Activated T-cell treated with anti-CD3 and anti-CD28 coated beads for 48 hours (primary cell): ENCODE measurements around the gene PAPSS2.
"Not testable (repeated sequence)": the region's sequence is repeated elsewhere in the genome, so short reads cannot be mapped to it uniquely, and the experiment has no call there.

Experiments used
- DNase-seq: peaks from one replicate; pipeline ENCODE4 v3.0.0-alpha.2; 2020; ENCODE audit warnings: low read depth

PAPSS2 gene

DNA sequence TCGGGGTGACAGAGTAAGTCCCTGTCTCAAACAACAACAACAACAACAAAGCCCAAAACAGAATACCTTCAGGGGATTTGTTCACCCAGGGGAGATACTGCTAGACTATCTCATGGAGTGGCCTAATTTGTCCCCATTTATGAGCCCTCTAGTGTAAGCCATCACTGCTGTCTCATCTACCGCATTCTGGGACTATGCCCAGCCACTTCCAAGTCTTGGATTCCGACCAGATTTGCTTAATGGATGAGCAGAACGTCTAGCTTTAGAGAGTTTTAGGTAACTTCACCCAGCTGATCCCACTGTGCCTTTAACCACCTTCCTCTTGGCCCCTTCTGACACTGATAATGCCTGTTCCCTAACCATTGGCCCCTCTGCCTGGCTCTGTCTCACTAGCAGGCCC, 47.1 kb downstream of the PAPSS2 start:
- DNase-seq = no peak

DNA sequence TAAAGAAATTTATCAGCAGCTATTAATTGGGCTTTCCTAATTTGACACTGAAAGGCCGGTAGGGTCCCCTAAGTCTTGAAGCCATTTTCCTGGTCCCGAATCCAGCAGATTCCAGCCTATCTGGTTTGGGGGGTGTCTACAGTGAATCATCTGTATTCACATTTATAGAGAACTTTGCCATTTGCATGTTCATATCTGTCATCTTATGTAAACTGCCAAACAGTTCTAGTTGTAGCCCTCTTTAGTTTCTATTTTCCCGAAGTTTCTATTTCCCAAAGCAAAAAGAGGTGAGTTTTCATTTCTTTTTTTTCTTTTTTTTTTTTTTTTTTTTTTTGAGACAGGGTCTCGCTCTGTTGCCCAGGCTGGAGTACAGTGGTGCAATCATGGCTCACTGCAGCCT, 47.6 kb downstream of the PAPSS2 start:
- DNase-seq = no peak

GRCh38 chr10:87712913-87713616, 53.4 kb downstream of the PAPSS2 start:
- no peak for DNase-seq

- no peak for DNase-seq
These were observed 54.0 kb downstream of the PAPSS2 start for GRCh38 chr10:87713707-87714106.

GRCh38 chr10:87715552-87716347, 56.1 kb downstream of the PAPSS2 start:
- DNase-seq = no peak

GRCh38 chr10:87716348-87716670, 56.6 kb downstream of the PAPSS2 start:
- no peak for DNase-seq

DNA sequence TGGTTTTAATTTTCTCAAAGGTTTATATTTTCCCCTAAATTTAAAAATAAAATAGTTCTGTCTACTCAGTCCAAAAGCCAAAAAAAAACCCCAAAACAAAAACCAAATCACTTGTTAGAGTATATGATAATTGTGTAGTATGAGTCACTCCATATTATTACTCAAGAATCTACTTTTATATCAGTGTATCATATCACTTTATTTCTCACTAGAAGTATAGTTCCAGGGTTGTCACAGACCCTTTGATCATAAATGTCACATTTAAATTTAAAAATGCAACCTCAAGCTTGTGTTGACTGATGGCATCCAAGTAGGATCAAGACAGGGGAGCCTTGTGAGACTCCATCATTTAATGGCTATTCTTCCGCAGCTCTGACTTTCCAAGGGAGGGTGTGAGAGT, 61.0 kb downstream of the PAPSS2 start:
- DNase-seq = no peak

DNA sequence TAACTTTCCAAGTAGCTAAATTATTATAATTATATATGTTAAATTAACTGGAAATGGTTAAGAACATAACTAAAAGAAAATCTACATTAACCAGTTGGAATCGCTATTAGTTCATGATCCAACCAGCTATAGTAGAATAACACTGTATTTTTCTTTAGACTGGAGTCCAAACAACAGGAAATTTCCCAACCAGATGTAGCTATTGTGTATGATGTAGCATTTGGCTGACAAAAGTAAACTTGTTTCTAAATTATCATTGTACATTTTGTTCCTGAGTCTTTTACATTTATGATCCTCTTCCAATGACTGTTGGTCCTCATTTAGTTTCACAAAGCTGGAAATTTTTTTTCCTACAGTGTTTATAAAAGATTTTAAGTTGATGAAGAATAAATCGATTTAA, 62.1 kb downstream of the PAPSS2 start:
- no peak for DNase-seq

DNA sequence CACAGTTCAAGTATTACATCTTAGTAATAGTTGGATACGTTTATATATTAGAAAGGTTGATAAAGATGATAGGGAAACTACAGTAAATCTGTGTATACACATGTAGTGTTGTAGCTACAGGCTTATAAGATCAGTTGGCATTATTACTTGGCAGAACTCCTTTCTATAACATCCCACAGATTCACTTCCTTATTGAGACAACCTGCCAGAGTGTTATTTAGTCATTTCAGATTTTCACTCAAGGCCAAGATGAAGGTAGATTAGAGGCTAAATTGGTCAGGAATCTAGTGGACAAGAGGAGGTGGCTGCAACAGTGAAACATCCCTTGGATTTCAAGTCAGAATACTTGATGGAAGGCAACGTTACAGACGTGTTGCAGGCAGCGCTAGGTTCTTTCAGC, 63.0 kb downstream of the PAPSS2 start:
- DNase-seq = no peak

DNA sequence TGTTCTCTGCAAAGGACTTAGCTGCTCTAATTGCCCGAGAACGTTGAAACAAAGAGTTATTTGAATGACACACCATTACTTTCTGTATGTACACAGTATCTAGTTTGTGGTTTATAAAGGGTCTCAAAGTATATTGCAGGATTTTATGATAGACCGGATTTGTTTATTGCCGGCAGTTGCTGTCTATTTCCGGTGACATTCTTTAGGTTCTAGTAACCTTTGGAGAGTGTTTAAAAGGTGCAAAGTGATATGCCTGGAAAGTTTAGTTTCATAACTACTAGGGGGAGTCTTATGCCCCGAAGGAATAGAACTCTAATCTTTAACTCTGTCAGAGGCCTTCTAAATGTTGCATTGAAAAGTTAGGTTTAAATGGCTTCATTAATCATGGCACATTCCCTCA, 63.8 kb downstream of the PAPSS2 start:
- no peak for DNase-seq

- no peak for DNase-seq
These were observed 65.1 kb downstream of the PAPSS2 start for GRCh38 chr10:87724789-87725188.

GRCh38 chr10:87729940-87730339, 70.3 kb downstream of the PAPSS2 start:
- no peak for DNase-seq

- DNase-seq = no peak
These were observed 73.4 kb downstream of the PAPSS2 start for GRCh38 chr10:87733081-87733480.

- no peak for DNase-seq
These were observed 75.5 kb downstream of the PAPSS2 start for GRCh38 chr10:87734987-87735827.

DNA sequence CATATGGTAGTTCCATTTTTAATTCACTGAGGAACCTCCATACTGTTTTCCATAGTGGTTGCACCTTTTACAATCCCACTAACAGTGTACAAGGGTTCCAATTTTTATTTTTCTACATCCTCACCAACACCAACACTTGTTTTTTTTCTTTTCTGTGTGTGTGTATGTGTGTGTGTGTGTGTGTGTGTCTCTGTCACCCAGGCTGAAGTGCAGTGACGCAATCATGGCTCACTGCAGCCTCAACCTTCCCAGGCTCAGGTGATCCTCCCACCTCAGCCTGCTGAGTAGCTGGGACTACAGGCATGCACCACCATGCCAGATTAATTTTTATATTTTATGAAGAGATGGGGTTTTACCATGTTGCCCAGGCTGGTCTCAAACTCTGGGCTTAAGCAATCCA, 78.6 kb downstream of the PAPSS2 start:
- DNase-seq = not testable (repeated sequence)

GRCh38 chr10:87739703-87740102, 80.0 kb downstream of the PAPSS2 start:
- DNase-seq = no peak

DNA sequence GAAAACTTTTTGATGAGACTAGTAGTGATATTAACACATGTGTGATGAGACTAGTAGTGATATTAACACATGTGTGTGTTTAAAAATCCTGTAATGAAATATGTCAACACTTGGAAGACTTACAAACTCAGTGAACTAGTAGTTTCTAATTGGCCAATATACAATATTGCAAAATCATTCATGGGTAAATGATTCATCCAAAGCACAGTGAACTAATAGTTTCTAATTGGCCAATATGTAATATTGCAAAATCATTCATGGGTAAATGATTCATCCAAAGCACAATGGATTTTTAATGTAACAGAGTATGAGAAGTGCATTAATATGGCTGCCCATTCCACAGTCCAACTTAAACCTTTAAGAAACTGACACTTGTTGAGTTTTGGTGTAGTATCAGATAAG, 80.6 kb downstream of the PAPSS2 start:
- no peak for DNase-seq

DNA sequence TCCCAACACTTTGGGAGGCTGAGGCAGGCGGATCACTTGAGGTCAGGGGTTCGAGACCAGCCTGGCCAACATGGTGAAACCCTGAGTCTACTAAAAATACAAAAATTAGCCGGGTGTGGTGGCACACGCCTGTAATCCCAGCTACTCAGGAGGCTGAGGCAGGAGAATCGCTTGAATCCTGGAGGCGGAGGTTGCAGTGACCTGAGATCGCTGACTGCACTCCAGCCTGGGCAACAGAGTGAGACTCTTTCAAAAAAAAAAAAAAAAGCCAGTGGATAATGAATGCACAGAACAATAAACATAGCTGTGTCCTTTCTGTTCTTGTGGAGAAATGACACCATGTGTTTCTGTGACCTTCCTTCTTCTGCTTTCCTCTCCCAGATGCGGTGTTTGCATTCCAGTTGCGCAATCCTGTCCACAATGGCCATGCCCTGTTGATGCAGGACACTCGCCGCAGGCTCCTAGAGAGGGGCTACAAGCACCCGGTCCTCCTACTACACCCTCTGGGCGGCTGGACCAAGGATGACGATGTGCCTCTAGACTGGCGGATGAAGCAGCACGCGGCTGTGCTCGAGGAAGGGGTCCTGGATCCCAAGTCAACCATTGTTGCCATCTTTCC, 83.4 kb downstream of the PAPSS2 start:
- not testable (repeated sequence) for DNase-seq

DNA sequence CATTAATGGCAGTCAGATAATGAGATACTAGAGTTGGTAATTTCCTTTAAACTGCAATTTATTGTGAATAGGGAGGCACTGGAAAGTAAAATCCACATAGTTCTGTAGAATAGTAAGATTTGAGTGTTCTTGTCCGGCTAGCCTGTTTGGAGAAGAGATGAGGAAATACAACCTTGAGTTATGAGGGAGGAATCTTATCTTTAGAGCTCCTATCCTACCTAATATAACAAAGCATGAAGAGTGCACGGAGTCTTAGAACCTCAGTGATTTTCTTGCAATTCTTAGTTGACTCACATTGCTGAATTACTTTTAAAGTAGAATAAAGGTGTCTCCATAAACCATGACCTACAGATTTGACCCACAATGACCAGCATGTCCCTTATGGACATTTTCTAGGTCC, 84.9 kb downstream of the PAPSS2 start:
- DNase-seq = no peak

DNA sequence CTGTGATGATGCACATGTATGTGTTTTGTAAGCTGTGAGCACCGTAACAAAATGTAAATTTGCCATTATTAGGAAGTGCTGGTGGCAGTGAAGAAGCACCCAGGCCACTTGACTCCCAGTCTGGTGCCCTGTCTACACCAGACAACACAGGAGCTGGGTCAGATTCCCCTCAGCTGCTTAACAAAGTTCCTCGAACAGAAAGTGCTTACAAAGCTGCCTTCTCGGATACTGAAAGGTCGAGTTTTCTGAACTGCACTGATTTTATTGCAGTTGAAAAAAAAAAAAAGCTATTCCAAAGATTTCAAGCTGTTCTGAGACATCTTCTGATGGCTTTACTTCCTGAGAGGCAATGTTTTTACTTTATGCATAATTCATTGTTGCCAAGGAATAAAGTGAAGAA, 87.2 kb downstream of the PAPSS2 start:
- no peak for DNase-seq

DNA sequence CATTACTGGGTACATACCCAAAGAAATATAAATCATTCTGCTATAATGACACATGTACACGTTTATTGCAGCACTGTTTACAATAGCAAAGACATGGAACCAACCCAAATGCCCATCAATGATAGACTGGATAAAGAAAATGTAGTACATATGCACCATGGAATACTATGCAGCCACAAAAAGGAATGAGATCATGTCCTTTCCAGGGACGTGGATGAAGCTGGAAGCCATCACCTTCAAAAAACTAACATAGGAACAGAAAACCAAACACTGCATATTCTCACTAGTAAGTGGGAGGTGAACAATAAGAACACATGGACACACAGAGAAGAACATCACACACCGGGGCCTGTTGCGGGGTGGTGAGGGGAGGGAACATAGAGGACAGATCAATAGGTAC, 88.6 kb downstream of the PAPSS2 start:
- not testable (repeated sequence) for DNase-seq

GRCh38 chr10:87750001-87750671, 90.5 kb downstream of the PAPSS2 start:
- DNase-seq = no peak
